ENCODE data around the gene IGSF3.
"Not testable (repeated sequence)": the region's sequence is repeated elsewhere in the genome, so short reads cannot be mapped to it uniquely, and the experiment has no call there.

DNA sequence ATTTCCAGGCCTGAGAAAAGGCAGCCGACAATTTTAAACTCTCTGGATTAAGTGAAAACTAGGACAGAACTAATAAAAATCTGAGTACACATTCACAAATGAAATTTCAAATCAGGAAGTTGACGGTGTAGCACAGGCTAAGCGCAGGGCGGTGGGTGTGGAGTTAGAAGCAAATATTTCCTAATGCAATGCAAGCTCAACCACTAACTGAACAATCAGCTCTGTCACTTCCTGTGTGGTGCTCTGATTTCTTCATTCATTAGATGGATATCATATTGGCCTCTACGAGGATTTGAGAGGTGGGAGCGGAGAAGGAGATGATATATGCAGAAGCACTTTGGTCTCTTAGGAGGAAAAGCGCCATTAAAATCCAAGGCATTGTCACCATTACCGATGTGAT is 61.5 kb downstream of the IGSF3 start:
- TF ChIP-seq CTCF, POLR2A (IDR thresholded peaks at IDR 0.05): not testable (repeated sequence)
